Activated T-cell treated with anti-CD3 and anti-CD28 coated beads, Interleukin-2, amount 50 U/mL, for 48 hours (primary cell): ENCODE results near the gene OR4F15.
"Not testable (repeated sequence)": the region's sequence is repeated elsewhere in the genome, so short reads cannot be mapped to it uniquely, and the experiment has no call there.

Experiments used
- DNase-seq, 2 experiments: peaks; one replicate each; pipeline ENCODE4 v3.0.0-alpha.2; 2020

OR4F15 gene

GRCh38 chr15:101811902-101812301 lies at the start of gene OR4F15:
OR4F15 (plus strand) TSS chr15:101812202; CDS start chr15:101818187, 5,985 bp downstream.
- no peak for DNase-seq

DNA sequence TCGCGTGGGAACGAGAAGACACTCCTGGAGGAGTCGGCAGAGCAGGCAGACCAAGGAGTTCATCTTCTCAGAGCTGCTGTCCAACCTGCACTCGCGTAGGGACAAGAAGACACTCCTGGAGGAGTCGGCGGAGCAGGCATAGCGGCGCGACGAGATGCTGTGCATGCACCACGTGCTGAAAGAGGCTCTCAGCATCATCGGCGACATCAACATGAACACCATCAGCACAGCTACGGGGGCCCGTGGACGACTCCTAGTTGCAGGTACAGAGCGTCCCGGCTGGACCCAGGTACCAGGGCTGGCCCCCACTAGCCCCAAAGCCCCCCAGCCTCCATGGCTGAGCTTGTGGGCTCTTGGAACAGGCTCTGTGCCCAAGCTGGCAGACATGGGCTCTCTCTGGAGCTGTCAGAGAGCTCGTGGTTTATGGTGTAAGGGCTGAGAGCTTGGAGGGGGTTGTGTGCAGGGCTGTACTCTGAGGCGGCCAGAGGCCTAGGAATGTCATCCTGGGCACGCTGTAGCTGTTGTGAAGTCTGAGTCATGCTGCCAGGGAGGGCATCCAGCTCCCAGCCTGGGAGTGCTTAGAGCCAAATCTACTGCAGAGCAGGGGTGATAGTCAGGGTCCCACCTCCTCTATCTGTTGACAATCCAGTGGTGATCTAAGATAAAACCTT lies 47.2 kb upstream of the OR4F15 start:
- not testable (repeated sequence) for DNase-seq

DNA sequence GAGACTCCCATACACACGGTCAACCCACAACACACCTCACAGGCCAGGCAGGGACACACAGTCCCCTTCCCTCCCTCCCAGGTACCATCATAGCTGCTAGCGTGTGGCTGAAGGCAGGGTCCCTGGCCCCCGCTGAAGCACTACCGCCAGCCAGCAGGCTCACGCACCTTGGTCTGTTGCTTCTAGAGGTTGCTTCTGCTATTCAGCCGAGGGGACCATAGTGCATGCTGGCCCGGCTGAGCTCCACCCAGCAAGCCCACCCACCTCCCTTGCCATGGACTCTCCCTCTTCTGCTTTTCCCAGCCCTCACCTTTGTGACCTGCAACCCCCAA lies 46.7 kb upstream of the OR4F15 start:
- not testable (repeated sequence) for DNase-seq

GRCh38 chr15:101765772-101766456 lies 46.1 kb upstream of the OR4F15 start:
- no peak for DNase-seq

GRCh38 chr15:101767083-101767640 lies 44.8 kb upstream of the OR4F15 start:
- DNase-seq, result not testable (repeated sequence)

GRCh38 chr15:101772921-101773320 lies 39.1 kb upstream of the OR4F15 start:
- DNase-seq, result no peak

- DNase-seq, result peak; percentile 24 to 26
These were observed 38.4 kb upstream of the OR4F15 start for GRCh38 chr15:101773496-101774100.

GRCh38 chr15:101775136-101775535 lies 36.9 kb upstream of the OR4F15 start:
- no peak for DNase-seq

DNA sequence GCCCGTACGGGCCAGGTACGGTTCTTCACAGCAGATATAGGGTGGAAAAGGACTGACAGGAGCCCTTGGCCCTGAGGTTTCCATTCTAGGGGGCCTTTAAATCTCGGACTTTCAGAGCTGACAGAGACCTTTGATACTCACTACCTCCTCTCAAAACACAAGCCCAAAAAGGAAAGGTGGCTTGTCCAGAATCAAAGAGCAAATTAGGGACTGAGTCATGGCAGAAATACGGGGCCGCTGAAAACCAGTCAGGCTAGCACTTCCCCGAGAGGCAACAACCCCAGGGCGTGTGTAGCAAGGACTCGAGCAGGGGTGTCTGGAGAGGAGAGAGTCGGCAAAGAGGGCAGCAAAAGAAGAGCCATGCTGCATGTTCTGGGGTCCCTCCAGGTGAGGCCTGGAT lies 33.4 kb upstream of the OR4F15 start:
- not testable (repeated sequence) for DNase-seq

- DNase-seq, result not testable (repeated sequence)
These were observed 31.8 kb upstream of the OR4F15 start for GRCh38 chr15:101780225-101780624.

DNA sequence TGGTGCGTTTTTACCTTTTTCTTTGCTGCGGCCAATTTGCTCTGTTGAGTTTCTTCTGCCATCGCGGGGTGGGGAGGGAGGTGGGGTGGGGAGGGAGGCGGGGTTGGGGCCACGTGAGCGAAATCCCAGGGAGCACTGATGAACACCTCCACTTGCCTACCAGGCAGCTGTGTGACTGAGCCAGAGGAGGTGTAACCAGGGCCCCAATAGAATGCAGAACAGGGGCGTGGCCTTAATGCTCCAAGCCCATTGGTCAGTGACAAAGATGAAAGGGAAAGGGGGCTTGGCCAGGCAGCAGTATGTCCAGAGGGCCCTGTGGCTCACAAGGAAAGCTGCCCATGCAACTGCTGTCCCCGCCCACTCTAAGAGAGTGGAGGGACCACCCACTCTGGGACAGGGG lies 30.1 kb upstream of the OR4F15 start:
- DNase-seq, result no peak

- DNase-seq, result no peak
These were observed 27.4 kb upstream of the OR4F15 start for GRCh38 chr15:101784644-101785043.

GRCh38 chr15:101786422-101786821 lies 25.6 kb upstream of the OR4F15 start:
- not testable (repeated sequence) for DNase-seq

DNA sequence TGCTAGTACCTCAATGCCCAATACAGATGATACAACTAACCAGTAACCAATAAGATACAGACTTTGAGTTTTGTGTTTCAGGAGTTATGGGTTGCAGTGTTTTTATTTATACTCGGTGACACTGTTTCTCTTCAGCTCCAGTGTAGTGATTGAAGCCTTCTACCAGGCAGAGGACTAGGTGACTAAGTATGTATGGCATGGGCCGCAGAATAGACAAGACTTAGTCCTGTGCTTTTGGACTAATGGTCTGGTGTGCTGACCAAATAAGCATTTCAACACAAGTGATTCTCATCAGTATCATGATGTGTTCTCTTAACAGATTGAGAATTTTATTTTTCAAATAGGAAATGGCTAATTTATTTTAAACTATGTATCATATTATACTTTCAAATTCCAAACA lies 24.0 kb upstream of the OR4F15 start:
- DNase-seq, result not testable (repeated sequence)

- DNase-seq, result not testable (repeated sequence)
These were observed 23.3 kb upstream of the OR4F15 start for GRCh38 chr15:101788503-101789269.

DNA sequence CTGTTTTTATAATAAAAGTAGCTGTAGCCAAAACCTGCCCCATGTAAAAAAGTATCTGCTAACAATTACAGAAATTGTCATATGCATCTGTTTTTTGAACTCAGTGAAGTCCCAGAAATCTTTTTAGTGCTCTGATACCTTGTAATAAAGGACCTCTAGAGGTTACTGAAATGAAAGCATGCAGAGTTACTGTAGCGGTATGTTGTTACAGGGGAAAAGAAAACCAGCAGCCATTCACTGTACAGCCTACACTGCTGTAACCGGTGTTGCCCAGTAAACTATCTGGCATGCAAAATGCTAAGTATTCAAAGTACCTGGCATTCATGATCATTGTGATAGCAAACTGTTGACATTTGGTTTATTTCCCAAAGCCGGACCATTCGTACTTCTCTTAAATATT lies 21.3 kb upstream of the OR4F15 start:
- DNase-seq, result not testable (repeated sequence)

DNA sequence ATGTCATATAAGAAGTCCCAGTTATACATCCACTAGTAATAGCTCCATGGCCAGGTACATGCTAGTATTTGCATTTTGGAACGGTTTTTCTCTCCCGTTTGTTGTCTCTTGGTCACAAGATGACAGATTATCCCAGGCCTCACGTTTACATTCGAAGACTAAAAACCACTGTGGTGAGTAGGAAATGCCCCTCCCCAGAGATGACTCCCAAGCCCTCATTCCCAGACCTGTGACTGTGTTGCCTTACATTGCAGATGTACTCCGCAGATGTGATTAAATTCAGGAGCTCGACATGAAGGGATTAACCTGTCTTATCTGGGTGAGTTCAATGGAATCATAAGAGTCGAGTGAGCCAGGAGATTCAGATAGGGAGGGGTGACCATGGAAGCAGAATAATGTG lies 18.0 kb upstream of the OR4F15 start:
- DNase-seq, result not testable (repeated sequence)

DNA sequence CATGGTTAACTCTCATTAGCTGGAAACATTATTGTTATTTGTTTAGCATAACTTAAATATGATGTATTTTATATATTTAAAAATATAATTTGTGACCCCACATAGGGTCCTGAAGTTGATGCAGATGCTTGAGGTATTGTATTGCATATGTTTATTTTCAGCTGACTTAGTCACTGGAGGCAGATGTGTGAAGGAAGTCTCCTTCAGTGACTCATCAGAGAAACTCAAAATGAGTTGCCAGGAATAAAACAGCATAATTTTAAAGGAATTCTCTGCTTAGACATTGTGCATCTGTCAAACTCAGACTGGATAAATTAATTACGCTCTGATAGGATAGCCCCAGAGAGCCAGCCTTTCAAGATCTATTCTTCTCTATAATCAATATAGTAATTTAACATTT lies 16.5 kb upstream of the OR4F15 start:
- DNase-seq, result no peak

GRCh38 chr15:101799665-101800064 lies 12.3 kb upstream of the OR4F15 start:
- no peak for DNase-seq

GRCh38 chr15:101801048-101801447 lies 11.0 kb upstream of the OR4F15 start:
- no peak for DNase-seq

DNA sequence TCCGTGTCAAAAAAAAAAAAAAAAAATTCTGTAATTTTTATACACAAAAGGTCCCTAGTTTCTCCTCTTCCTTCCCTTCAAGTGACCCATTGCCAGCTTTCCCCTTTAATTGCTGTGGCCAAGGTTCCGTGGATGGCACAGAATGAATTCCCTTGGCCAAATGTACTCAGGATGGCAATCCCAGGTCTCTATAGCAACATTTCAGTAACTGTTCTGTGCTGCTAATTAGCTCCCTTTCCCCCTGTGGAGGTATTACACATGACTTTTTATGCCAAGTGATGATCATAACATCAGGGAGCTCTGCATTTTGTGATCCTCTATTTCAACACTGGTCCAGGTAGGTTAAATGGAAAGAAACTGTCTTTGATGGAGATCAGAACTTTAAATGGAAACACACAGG lies 8.8 kb upstream of the OR4F15 start, which contains the start of gene OR4F6:
TSS of gene OR4F6 (plus strand) at position 301 of the 400 bp plus-strand sequence. CDS start 2,211 bp downstream, outside the sequence.
- no peak for DNase-seq

GRCh38 chr15:101803676-101804075 lies 8.3 kb upstream of the OR4F15 start:
- DNase-seq, result no peak

DNA sequence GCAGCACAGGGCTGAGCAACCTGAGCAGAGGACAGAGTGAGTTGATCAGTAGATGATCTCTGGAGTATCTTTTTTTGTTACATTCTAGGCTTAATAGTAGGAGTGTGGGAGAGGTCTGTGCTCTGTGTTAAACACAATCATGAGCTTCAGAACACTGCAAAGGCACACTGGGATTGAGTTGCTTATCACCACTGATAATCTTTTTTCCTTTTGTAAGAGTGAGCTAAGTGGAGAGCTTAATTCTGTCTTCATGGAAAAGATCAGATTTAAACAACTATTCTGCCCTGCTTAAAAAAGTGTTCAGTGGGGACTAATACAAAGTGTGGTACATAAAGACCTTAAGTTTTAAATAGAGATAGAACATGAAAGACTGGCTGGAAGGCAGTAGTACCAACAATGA lies 7.6 kb upstream of the OR4F15 start:
- DNase-seq, result no peak
